Measurements from ENCODE around the gene UTS2B.

Gene UTS2B

GRCh38 chr3:191361456-191361855 lies 31.1 kb upstream of the UTS2B start:
- Histone ChIP-seq H3K27ac (no peak overlapping the region), H3K4me3 (no peak overlapping the region)
- TF ChIP-seq CTCF (IDR thresholded peaks at IDR 0.05) = no peak
- DNase-seq (ENCODE audit: low spot score) = no peak

GRCh38 chr3:191360620-191361019 lies 30.3 kb upstream of the UTS2B start:
- no peak for DNase-seq (ENCODE audit: low spot score)
- no peak for TF ChIP-seq CTCF (IDR thresholded peaks at IDR 0.05)
- Histone ChIP-seq H3K4me3 (no peak overlapping the region), H3K27ac (no peak overlapping the region)

- Histone ChIP-seq H3K27ac (no peak overlapping the region), H3K4me3 (no peak overlapping the region)
- no peak for TF ChIP-seq CTCF (IDR thresholded peaks at IDR 0.05)
- no peak for DNase-seq (ENCODE audit: low spot score)
Observed at GRCh38 chr3:191358929-191359328, 28.6 kb upstream of the UTS2B start.

- no peak for DNase-seq (ENCODE audit: low spot score)
- no peak overlapping the region for H3K4me3 ChIP-seq
- no peak for TF ChIP-seq CTCF (IDR thresholded peaks at IDR 0.05)
- H3K27ac ChIP-seq = no peak overlapping the region
Observed at GRCh38 chr3:191357909-191358308, 27.6 kb upstream of the UTS2B start.

- H3K27ac ChIP-seq = peak overlapping the region in 1 of 2 donors; percentile 48
- no peak overlapping the region for H3K4me3 ChIP-seq
- no peak for DNase-seq (ENCODE audit: low spot score)
- no peak for TF ChIP-seq CTCF (IDR thresholded peaks at IDR 0.05)
Observed at GRCh38 chr3:191356631-191357439, 26.5 kb upstream of the UTS2B start.

- Histone ChIP-seq H3K4me3 (no peak overlapping the region), H3K27ac (no peak overlapping the region)
- DNase-seq (ENCODE audit: low spot score) = no peak
Observed at GRCh38 chr3:191355406-191355805, 25.1 kb upstream of the UTS2B start.

More at GRCh38 chr3:191355406-191355805, 25.1 kb upstream of the UTS2B start:
- TF ChIP-seq CTCF (IDR thresholded peaks at IDR 0.05) = no peak
